Psoas muscle (tissue), 8 donors: ENCODE data around the gene ARL15. TPM values are rescaled to one million over a fixed set of nuclear protein-coding genes. Genes with fewer than 3 reads are reported as not detected.

Source experiments
- ATAC-seq, 4 donors: fragments of 200-7000 bp; cut with Tn5 transposase; one replicate each; pipeline ENCODE4 v1.9.1; 2020; ENCODE audit warnings: moderate library complexity in 3 of 4, mild to moderate bottlenecking in 2 of 4
- DNase-seq, 2 donors: peaks; one replicate each; pipeline ENCODE4 v3.0.0-alpha.2; 2020
- H3K27ac ChIP-seq: fragments of 200-600 bp; one replicate; pipeline ENCODE4 v1.8.0; 2022
- H3K27me3 ChIP-seq, 3 donors: fragments of 200-600 bp in 1 of 3; one replicate each; pipeline versions ENCODE4 v1.6.1 to v1.8.0; 2013 to 2022; ENCODE audit warnings: low read length in 2 of 3, mild to moderate bottlenecking in 2 of 3, moderate library complexity in 1 of 3; ENCODE audit not compliant: insufficient read depth in 3 of 3
- H3K36me3 ChIP-seq, 2 donors: fragments of 200-600 bp in 1 of 2; one replicate each; pipeline versions ENCODE4 v1.6.1 to v1.8.0; 2013 to 2022; ENCODE audit warnings: low read depth in 1 of 2, mild to moderate bottlenecking in 1 of 2, moderate library complexity in 1 of 2; ENCODE audit not compliant: insufficient read depth in 1 of 2
- H3K4me1 ChIP-seq: fragments of 200-600 bp; one replicate; pipeline ENCODE4 v1.8.0; 2022
- H3K4me3 ChIP-seq: fragments of 200-600 bp; one replicate; pipeline ENCODE4 v1.8.0; 2022; ENCODE audit warnings: mild to moderate bottlenecking
- H3K9me3 ChIP-seq: fragments of 200-600 bp; one replicate; pipeline ENCODE4 v1.8.0; 2022
- WGBS, 3 donors: extraction: QIAGEN DNeasy Blood & Tissue Kit; methylation state at CpG; one replicate each; pipeline versions ENCODE4 v1.1.6 to v1.1.7; 2013; 5-methylcytosine and 5-hydroxymethylcytosine counted together
- intact Hi-C, 2 donors: fragments of 100-400 bp; cut with DNase I; formaldehyde crosslinking; loops; one replicate each; pipeline versions ENCODE4 v1.11.0 to v1.14.2; 2022
- polyA plus RNA-seq, 3 donors: library from polyadenylated mRNA; stranded (reverse); fragments of 200-250 nt; gene quantifications; one replicate each; pipeline ENCODE4 v1.2.3, GENCODE V29; 2013
- total RNA-seq, 4 donors: library from RNA; stranded (reverse); fragmentation: NEBNext Ultra II Directional in 2 of 4; extraction: Animal tissue kit (Norgen Biotek cat#: 25700) in 2 of 4; gene quantifications; one replicate each; pipeline versions ENCODE4 v1.2.1 to v1.2.4, GENCODE V29; 2021 to 2023
- TF ChIP-seq, protein P1 (sequence below): fragments of 200-600 bp; IDR thresholded peaks from one replicate; pipeline ENCODE4 v1.8.0; 2022; ENCODE audit warnings: antibody characterized with exemption
- donor health status: healthy with polysubstance abuse.
- donor health status: DM: no; HTN: no; CAD: no; lungs with moderate emphysema.
- donor health status: Bipolar disorder and iron deficiency.
- donor health status: healthy.
- donor health status: DM: yes; HTN: yes; CAD: no.
- donor health status: DM: no; HTN: no; CAD: no.
- donor health status: DM: no; HTN: no; CAD: no.
- donor health status: DM: yes; HTN: yes; CAD: no.

ARL15 gene
- total and polyA plus RNA-seq, 7 donors, result 2.5 to 8.9 (median 4.6) TPM

- DNase-seq (no peak), ATAC-seq (no peak)
- intact Hi-C loops, result loop anchor here in 1 of 2 donors (10.0 kb wide), 3 partner anchors 228 to 1268 kb away; no protein-coding TSS in a partner anchor
- TF ChIP-seq, protein P1, sequence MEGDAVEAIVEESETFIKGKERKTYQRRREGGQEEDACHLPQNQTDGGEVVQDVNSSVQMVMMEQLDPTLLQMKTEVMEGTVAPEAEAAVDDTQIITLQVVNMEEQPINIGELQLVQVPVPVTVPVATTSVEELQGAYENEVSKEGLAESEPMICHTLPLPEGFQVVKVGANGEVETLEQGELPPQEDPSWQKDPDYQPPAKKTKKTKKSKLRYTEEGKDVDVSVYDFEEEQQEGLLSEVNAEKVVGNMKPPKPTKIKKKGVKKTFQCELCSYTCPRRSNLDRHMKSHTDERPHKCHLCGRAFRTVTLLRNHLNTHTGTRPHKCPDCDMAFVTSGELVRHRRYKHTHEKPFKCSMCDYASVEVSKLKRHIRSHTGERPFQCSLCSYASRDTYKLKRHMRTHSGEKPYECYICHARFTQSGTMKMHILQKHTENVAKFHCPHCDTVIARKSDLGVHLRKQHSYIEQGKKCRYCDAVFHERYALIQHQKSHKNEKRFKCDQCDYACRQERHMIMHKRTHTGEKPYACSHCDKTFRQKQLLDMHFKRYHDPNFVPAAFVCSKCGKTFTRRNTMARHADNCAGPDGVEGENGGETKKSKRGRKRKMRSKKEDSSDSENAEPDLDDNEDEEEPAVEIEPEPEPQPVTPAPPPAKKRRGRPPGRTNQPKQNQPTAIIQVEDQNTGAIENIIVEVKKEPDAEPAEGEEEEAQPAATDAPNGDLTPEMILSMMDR, result no peak
- Histone ChIP-seq H3K36me3 (no peaks in the 10 kb centered on the region), H3K4me1 (no peaks in the 10 kb centered on the region), H3K27me3 (no peaks in the 10 kb centered on the region), H3K4me3 (no peak overlapping the region), H3K27ac (no peak overlapping the region), H3K9me3 (no peaks in the 10 kb centered on the region)
- 83 to 93% (median 90%) methylated on average over 1 of the region's 1 CpG for WGBS, 3 donors
Measured at GRCh38 chr5:54212331-54212730, 98.0 kb downstream of the ARL15 start.

- WGBS, 3 donors, result 80 to 90% (median 89%) methylated on average over 3 of the region's 3 CpGs
- intact Hi-C loops, result loop anchor here in 1 of 2 donors (10.0 kb wide), 3 partner anchors 227 to 1267 kb away; no protein-coding TSS in a partner anchor
Measured at GRCh38 chr5:54211912-54212311, 98.5 kb downstream of the ARL15 start.

DNA sequence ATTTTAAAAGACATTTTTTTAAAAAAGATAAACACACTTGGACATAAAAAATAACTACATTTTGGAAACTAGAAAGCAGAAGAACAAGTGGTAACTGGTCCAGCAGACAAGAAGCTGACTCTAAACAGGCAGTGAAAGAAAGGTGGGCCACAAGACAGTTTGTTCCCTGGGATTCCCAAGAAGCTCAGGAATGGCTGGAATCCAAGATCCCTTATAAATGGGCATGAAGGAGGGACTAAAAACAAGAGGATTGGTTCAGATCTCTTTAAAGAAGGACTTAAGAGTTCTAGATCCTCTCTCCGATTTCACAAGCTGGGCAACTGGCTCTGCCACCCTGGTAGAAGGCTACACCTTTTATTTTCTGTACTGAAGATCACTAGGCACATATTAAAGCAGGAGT is 102.8 kb downstream of the ARL15 start:
- Histone ChIP-seq H3K27me3 (no peaks in the 10 kb centered on the region), H3K9me3 (no peaks in the 10 kb centered on the region), H3K27ac (no peak overlapping the region), H3K36me3 (no peaks in the 10 kb centered on the region), H3K4me3 (no peak overlapping the region), H3K4me1 (no peaks in the 10 kb centered on the region)
- no peak for DNase-seq
- TF ChIP-seq, protein P1, result no peak
- no peak for ATAC-seq
- 88 to 95% (median 95%) methylated on average over 1 of the region's 1 CpG for WGBS, 3 donors
- intact Hi-C loops, result no loop called here

More at GRCh38 chr5:54211912-54212311, 98.5 kb downstream of the ARL15 start:
- Histone ChIP-seq H3K36me3 (no peaks in the 10 kb centered on the region), H3K27me3 (no peaks in the 10 kb centered on the region), H3K27ac (no peak overlapping the region), H3K4me3 (no peak overlapping the region), H3K9me3 (no peaks in the 10 kb centered on the region), H3K4me1 (no peaks in the 10 kb centered on the region)
- DNase-seq (no peak), ATAC-seq (no peak)
- TF ChIP-seq, protein P1, result no peak

DNA sequence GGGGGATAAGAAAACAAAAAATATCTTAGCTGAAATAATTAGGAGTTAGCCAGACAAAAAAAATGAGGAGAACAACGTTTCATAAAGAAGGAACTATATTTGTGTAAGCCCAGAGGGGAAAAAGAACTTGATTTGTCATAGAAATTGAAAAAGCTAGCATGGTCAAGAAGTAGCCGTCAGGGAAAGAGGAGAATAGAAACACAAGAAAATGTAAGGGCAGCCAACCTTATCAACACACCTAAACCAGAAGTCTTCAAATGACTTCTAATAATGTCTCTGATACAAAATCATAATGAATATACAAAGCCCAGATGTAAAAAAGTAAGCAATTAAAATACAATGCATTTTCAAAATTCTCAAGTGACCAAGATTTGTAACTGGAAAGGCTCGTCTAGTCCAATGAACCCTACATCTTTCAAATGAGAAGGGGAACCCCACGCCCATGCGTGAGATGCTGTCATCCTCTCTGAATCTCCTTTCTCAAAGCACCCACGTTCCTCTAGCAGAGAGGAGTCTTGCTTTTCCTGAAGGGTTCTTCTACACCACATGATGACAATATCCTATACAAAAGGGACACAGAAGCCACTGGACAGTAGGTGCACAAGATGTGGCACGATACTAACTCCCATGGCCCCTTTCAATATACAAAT is 103.7 kb downstream of the ARL15 start:
- intact Hi-C loops, result no loop called here
- H3K27ac ChIP-seq, result no peak overlapping the region
- TF ChIP-seq, protein P1, result no peak
- ATAC-seq (no peak), DNase-seq (no peak)
- no peaks in the 10 kb centered on the region for H3K27me3 ChIP-seq
- 85 to 90% (median 87%) methylated on average over 7 of the region's 7 CpGs for WGBS, 3 donors
- H3K4me3 ChIP-seq, result no peak overlapping the region
- H3K9me3 ChIP-seq, result no peaks in the 10 kb centered on the region
- H3K4me1 ChIP-seq, result no peaks in the 10 kb centered on the region
- no peaks in the 10 kb centered on the region for H3K36me3 ChIP-seq

GRCh38 chr5:54205918-54206317 is 104.5 kb downstream of the ARL15 start:
- WGBS, 3 donors, result 89 to 93% (median 92%) methylated on average over 1 of the region's 1 CpG
- no peak for ATAC-seq
- intact Hi-C loops, result no loop called here

More at GRCh38 chr5:54205918-54206317, 104.5 kb downstream of the ARL15 start:
- Histone ChIP-seq H3K4me1 (no peaks in the 10 kb centered on the region), H3K4me3 (no peak overlapping the region), H3K36me3 (no peaks in the 10 kb centered on the region), H3K27ac (no peak overlapping the region), H3K27me3 (no peaks in the 10 kb centered on the region), H3K9me3 (no peaks in the 10 kb centered on the region)
- TF ChIP-seq, protein P1, result no peak
- no peak for DNase-seq
